ENCODE measurements around the gene TNPO1.
"Not testable (repeated sequence)": the region's sequence is repeated elsewhere in the genome, so short reads cannot be mapped to it uniquely, and the experiment has no call there.

Gene TNPO1

GRCh38 chr5:72934953-72935725 lies 118.7 kb downstream of the TNPO1 start:
- DNase-seq (ENCODE audit: low spot score) = not testable (repeated sequence)

GRCh38 chr5:72936893-72937292 lies 120.4 kb downstream of the TNPO1 start:
- no peak for DNase-seq (ENCODE audit: low spot score)

GRCh38 chr5:72937517-72938061 lies 121.1 kb downstream of the TNPO1 start:
- peak; percentile 63 for DNase-seq (ENCODE audit: low spot score)

- peak; percentile 73 for DNase-seq (ENCODE audit: low spot score)
Measured at GRCh38 chr5:72938206-72938605, 121.7 kb downstream of the TNPO1 start.

- DNase-seq (ENCODE audit: low spot score) = no peak
Measured at GRCh38 chr5:72940082-72940481, 123.6 kb downstream of the TNPO1 start.

- DNase-seq (ENCODE audit: low spot score) = no peak
Measured at GRCh38 chr5:72943307-72943706, 126.8 kb downstream of the TNPO1 start.

GRCh38 chr5:72947498-72947897 lies 131.0 kb downstream of the TNPO1 start:
- no peak for DNase-seq (ENCODE audit: low spot score)

GRCh38 chr5:72949481-72949880 lies 133.0 kb downstream of the TNPO1 start:
- peak; percentile 38 for DNase-seq (ENCODE audit: low spot score)

GRCh38 chr5:72951671-72952468 lies 135.4 kb downstream of the TNPO1 start:
- peak; percentile 88 for DNase-seq (ENCODE audit: low spot score)

GRCh38 chr5:72954389-72954788 lies 137.9 kb downstream of the TNPO1 start:
- no peak for DNase-seq (ENCODE audit: low spot score)

GRCh38 chr5:72955143-72955767 lies 138.8 kb downstream of the TNPO1 start:
- no peak for DNase-seq (ENCODE audit: low spot score)

GRCh38 chr5:72955768-72956323 lies 139.4 kb downstream of the TNPO1 start, which contains the start of gene FCHO2:
FCHO2 (plus strand) TSS chr5:72956041; CDS start chr5:72956097, 56 bp downstream.
- peak; percentile 98 for DNase-seq (ENCODE audit: low spot score)

- DNase-seq (ENCODE audit: low spot score) = peak; percentile 65
Measured at GRCh38 chr5:72956324-72957140, 140.1 kb downstream of the TNPO1 start.

GRCh38 chr5:72957337-72957736 lies 140.9 kb downstream of the TNPO1 start:
- DNase-seq (ENCODE audit: low spot score) = no peak

- DNase-seq (ENCODE audit: low spot score) = no peak
Measured at GRCh38 chr5:72959257-72959656, 142.8 kb downstream of the TNPO1 start.
